Activated B cell treated with CpG ODN at 0.5 μM for 24 hours (primary cell): ENCODE measurements around the gene CPEB1. TPM values are rescaled to one million over a fixed set of nuclear protein-coding genes. Genes with fewer than 3 reads are reported as not detected.

Experiments
- ATAC-seq: fragments of 200-7000 bp; cut with Tn5 transposase; one replicate; pipeline ENCODE4 v1.10.0; 2021; ENCODE audit warnings: low read depth, mild to moderate bottlenecking, moderate library complexity
- CTCF ChIA-PET: fragments of 350-600 bp; sonication (Branson Sonifier 250); formaldehyde crosslinking; loops from one replicate; lab custom pipeline; 2021; ENCODE audit warnings: antibody characterized with exemption; lab: Charles Lee
- POLR2A ChIA-PET: fragments of 350-600 bp; sonication (Branson Sonifier 250); formaldehyde crosslinking; loops from one replicate; lab custom pipeline; 2021; ENCODE audit warnings: antibody characterized with exemption; lab: Charles Lee
- DNase-seq: peaks from one replicate; pipeline ENCODE4 v3.0.0; 2022
- H3K27ac Mint-ChIP-seq: one replicate; pipeline ENCODE4 v1.8.0; 2020; ENCODE audit warnings: mixed read lengths
- H3K27me3 Mint-ChIP-seq: one replicate; pipeline ENCODE4 v1.8.0; 2021; ENCODE audit warnings: mixed read lengths
- H3K36me3 Mint-ChIP-seq: one replicate; pipeline ENCODE4 v1.8.0; 2021; ENCODE audit warnings: low read depth, mixed read lengths
- H3K4me1 Mint-ChIP-seq: one replicate; pipeline ENCODE4 v1.8.0; 2021; ENCODE audit warnings: mixed read lengths
- H3K4me3 Mint-ChIP-seq: one replicate; pipeline ENCODE4 v1.8.0; 2020; ENCODE audit warnings: mild to moderate bottlenecking, mixed read lengths
- H3K9me3 Mint-ChIP-seq: one replicate; pipeline ENCODE4 v1.8.0; 2020; ENCODE audit warnings: mixed read lengths
- CTCF ChIP-seq: fragments of 200-600 bp; IDR thresholded peaks from one replicate; pipeline ENCODE4 v1.8.0; 2022; ENCODE audit warnings: antibody characterized with exemption, mild to moderate bottlenecking
- intact Hi-C: fragments of 100-400 bp; cut with micrococcal nuclease; formaldehyde crosslinking; loops from one replicate; pipeline ENCODE4 v1.15.1; 2024
- total RNA-seq: library from RNA; stranded (reverse); gene quantifications from 2 replicates; pipeline ENCODE4 v1.2.3, GENCODE V29; 2022

The CPEB1 gene
- total RNA-seq, 1 donor from 2014 or later: not detected

DNA sequence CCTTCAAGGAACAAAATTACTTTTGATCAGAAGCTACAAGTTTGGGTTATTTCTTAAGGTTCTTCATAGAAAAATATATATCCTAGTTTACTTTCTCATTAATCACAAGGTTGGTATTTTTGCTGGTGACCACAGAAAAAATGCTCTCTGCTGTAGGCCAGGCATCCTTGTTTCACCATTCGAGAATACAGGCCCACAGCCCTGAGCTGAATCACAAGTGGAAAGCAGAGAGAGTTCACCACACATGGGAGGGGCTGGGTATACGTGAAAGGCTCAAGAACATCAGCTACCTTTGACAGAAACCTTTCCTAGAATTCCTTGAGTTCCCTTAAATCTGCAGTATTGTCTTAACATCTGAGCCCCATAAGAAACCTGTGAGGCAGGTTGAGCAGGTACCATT is 23.2 kb downstream of the CPEB1 start:
- ChIA-PET POLR2A (interaction anchor here (0.7 kb wide), 1 partner anchor 1279 kb away, joined by 7 read pairs; no protein-coding TSS in a partner anchor), CTCF (no interaction called here)
- no peak for TF ChIP-seq CTCF
- no peak overlapping the region for H3K4me3 Mint-ChIP-seq
- DNase-seq (no peak), ATAC-seq (no peak)
- no peaks in the 10 kb centered on the region for H3K9me3 Mint-ChIP-seq
- H3K27me3 Mint-ChIP-seq: peaks cover 7% of the 10 kb centered on the region
- H3K27ac Mint-ChIP-seq: no peak overlapping the region
- H3K4me1 Mint-ChIP-seq: no peaks in the 10 kb centered on the region
- intact Hi-C loops: no loop called here
- no peaks in the 10 kb centered on the region for H3K36me3 Mint-ChIP-seq

- CTCF ChIA-PET: no interaction called here
Measured at GRCh38 chr15:82621970-82622369, 25.2 kb downstream of the CPEB1 start.

GRCh38 chr15:82613747-82614146 is 33.4 kb downstream of the CPEB1 start:
- no peak overlapping the region for H3K4me3 Mint-ChIP-seq
- no peak for TF ChIP-seq CTCF
- ATAC-seq: no peak

More at GRCh38 chr15:82621970-82622369, 25.2 kb downstream of the CPEB1 start:
- peaks cover 13% of the 10 kb centered on the region for H3K27me3 Mint-ChIP-seq
- ATAC-seq (no peak), DNase-seq (no peak)
- H3K4me3 Mint-ChIP-seq: no peak overlapping the region
- intact Hi-C loops: no loop called here
- H3K27ac Mint-ChIP-seq: no peak overlapping the region
- TF ChIP-seq CTCF: no peak
- no peaks in the 10 kb centered on the region for H3K36me3 Mint-ChIP-seq
- H3K4me1 Mint-ChIP-seq: no peaks in the 10 kb centered on the region
- no peaks in the 10 kb centered on the region for H3K9me3 Mint-ChIP-seq
- POLR2A ChIA-PET: no interaction called here

GRCh38 chr15:82611348-82611747 is 35.8 kb downstream of the CPEB1 start:
- no peaks in the 10 kb centered on the region for H3K4me1 Mint-ChIP-seq
- no peaks in the 10 kb centered on the region for H3K9me3 Mint-ChIP-seq
- peaks cover 10% of the 10 kb centered on the region for H3K27me3 Mint-ChIP-seq
- POLR2A ChIA-PET: interaction anchor here (0.6 kb wide), 1 partner anchor 472 kb away, joined by 8 read pairs; no protein-coding TSS in a partner anchor
- no peak for TF ChIP-seq CTCF
- no peak overlapping the region for H3K27ac Mint-ChIP-seq
- CTCF ChIA-PET: no interaction called here
- intact Hi-C loops: no loop called here
- no peaks in the 10 kb centered on the region for H3K36me3 Mint-ChIP-seq
- no peak overlapping the region for H3K4me3 Mint-ChIP-seq
- ATAC-seq: no peak
- no peak for DNase-seq

More at GRCh38 chr15:82613747-82614146, 33.4 kb downstream of the CPEB1 start:
- no peaks in the 10 kb centered on the region for H3K4me1 Mint-ChIP-seq
- H3K27ac Mint-ChIP-seq: no peak overlapping the region
- ChIA-PET POLR2A (no interaction called here), CTCF (no interaction called here)
- H3K36me3 Mint-ChIP-seq: no peaks in the 10 kb centered on the region
- intact Hi-C loops: no loop called here
- no peak for DNase-seq
- H3K9me3 Mint-ChIP-seq: no peaks in the 10 kb centered on the region
- peaks cover 18% of the 10 kb centered on the region for H3K27me3 Mint-ChIP-seq

GRCh38 chr15:82602195-82602594 is 45.0 kb downstream of the CPEB1 start:
- ATAC-seq (no peak), DNase-seq (no peak)
- H3K4me1 Mint-ChIP-seq: no peaks in the 10 kb centered on the region
- H3K27ac Mint-ChIP-seq: no peak overlapping the region
- intact Hi-C loops: no loop called here
- H3K9me3 Mint-ChIP-seq: no peaks in the 10 kb centered on the region
- ChIA-PET CTCF (no interaction called here), POLR2A (no interaction called here)
- H3K4me3 Mint-ChIP-seq: no peak overlapping the region
- TF ChIP-seq CTCF: no peak
- no peaks in the 10 kb centered on the region for H3K36me3 Mint-ChIP-seq
- H3K27me3 Mint-ChIP-seq: peaks cover 23% of the 10 kb centered on the region
